Neutrophil (primary cell): ENCODE data around the gene CC2D1B.

Experiments
- H3K27ac ChIP-seq: fragments of 200-600 bp; sonication (generic); 2 replicates; pipeline ENCODE4 v1.5.1; 2016; ENCODE audit warnings: mild to moderate bottlenecking, moderate library complexity
- H3K27me3 ChIP-seq: fragments of 200-600 bp; sonication (generic); 2 replicates; pipeline ENCODE4 v1.6.0; 2016; ENCODE audit warnings: mild to moderate bottlenecking
- H3K36me3 ChIP-seq: fragments of 200-600 bp; sonication (generic); 2 replicates; pipeline ENCODE4 v1.5.1; 2017
- H3K4me1 ChIP-seq, 2 experiments: fragments of 200-600 bp in 1 of 2; sonication (generic) in 1 of 2; 1 replicate in 1 of 2; 2 replicates in 1 of 2; pipeline versions ENCODE4 v1.5.1 to v1.6.1; 2013 to 2016; ENCODE audit warnings: low read depth in 1 of 2, low read length in 1 of 2, mild to moderate bottlenecking in 1 of 2, moderate library complexity in 1 of 2; ENCODE audit not compliant: control insufficient read depth in 1 of 2, insufficient read depth in 1 of 2
- H3K4me3 ChIP-seq, 2 experiments: fragments of 200-600 bp in 1 of 2; sonication (generic) in 1 of 2; 1 replicate in 1 of 2; 2 replicates in 1 of 2; pipeline ENCODE4 v1.5.1; 2013 to 2016; ENCODE audit warnings: low read depth in 1 of 2, low read length in 1 of 2, mild to moderate bottlenecking in 1 of 2, moderate library complexity in 1 of 2
- H3K9me3 ChIP-seq: fragments of 200-600 bp; sonication (generic); 2 replicates; pipeline ENCODE4 v1.5.1; 2016
- TF ChIP-seq, protein P1 (sequence below): fragments of 200-600 bp; sonication (generic); IDR thresholded peaks from 2 replicates; pipeline ENCODE4 v1.5.1; 2016; ENCODE audit warnings: antibody characterized with exemption

The CC2D1B gene

DNA sequence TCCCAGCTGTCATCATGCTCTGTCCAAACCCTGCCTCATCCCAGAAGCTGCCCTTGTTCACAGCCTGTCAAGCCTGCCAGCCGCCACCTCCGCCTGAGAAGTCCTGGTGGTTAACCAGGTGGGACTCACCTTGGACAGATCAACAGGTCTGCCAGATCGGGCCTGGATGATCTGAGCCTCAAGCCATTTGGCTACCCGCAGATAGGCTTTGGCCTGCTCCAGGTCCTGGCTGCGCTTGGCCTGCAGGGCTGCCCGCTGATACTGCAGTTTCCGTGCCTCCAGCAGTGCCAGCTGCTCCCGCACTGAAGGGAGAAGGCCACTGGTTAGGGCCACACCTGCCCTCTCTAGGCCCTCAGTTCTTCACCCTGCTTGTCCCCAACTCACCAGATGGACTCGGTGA is 8.6 kb downstream of the CC2D1B start:
- Histone ChIP-seq H3K27me3 (no peaks in the 10 kb centered on the region), H3K36me3 (peaks cover 100% of the 10 kb centered on the region), H3K4me1 (no peaks in the 10 kb centered on the region), H3K4me3 (no peak overlapping the region), H3K27ac (no peak overlapping the region), H3K9me3 (no peaks in the 10 kb centered on the region)
- TF ChIP-seq, protein P1, sequence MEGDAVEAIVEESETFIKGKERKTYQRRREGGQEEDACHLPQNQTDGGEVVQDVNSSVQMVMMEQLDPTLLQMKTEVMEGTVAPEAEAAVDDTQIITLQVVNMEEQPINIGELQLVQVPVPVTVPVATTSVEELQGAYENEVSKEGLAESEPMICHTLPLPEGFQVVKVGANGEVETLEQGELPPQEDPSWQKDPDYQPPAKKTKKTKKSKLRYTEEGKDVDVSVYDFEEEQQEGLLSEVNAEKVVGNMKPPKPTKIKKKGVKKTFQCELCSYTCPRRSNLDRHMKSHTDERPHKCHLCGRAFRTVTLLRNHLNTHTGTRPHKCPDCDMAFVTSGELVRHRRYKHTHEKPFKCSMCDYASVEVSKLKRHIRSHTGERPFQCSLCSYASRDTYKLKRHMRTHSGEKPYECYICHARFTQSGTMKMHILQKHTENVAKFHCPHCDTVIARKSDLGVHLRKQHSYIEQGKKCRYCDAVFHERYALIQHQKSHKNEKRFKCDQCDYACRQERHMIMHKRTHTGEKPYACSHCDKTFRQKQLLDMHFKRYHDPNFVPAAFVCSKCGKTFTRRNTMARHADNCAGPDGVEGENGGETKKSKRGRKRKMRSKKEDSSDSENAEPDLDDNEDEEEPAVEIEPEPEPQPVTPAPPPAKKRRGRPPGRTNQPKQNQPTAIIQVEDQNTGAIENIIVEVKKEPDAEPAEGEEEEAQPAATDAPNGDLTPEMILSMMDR, result no peak

DNA sequence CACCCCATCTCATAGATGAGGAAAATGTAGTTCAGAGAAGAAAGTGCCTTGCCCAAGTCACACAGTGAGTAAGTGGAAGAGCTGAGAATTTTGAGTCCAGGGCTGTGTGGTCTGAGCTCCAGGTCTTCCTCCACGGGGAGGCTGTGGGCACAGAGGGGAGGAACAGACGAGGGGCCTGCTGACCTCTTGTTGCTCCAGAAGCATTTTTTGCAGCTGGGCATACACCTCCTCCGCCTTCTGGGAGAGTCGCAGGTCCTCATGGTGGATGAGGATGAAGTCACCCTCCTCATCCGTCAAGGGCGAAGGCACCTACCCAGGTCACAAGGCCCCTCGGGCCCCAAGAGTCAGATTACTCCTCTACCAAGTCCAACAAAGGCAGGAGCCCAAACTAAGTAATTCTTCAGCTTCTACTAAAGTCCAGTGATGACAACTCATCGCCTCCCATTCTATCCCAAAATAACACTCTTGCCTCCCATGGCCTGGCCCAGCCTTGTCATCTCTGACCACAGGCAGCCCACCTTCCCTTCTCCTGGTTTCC is 9.1 kb downstream of the CC2D1B start:
- H3K36me3 ChIP-seq, result peaks cover 100% of the 10 kb centered on the region
- no peaks in the 10 kb centered on the region for H3K9me3 ChIP-seq
- TF ChIP-seq, protein P1, result no peak
- no peak overlapping the region for H3K27ac ChIP-seq
- no peaks in the 10 kb centered on the region for H3K4me1 ChIP-seq
- H3K4me3 ChIP-seq, result no peak overlapping the region
- no peaks in the 10 kb centered on the region for H3K27me3 ChIP-seq

DNA sequence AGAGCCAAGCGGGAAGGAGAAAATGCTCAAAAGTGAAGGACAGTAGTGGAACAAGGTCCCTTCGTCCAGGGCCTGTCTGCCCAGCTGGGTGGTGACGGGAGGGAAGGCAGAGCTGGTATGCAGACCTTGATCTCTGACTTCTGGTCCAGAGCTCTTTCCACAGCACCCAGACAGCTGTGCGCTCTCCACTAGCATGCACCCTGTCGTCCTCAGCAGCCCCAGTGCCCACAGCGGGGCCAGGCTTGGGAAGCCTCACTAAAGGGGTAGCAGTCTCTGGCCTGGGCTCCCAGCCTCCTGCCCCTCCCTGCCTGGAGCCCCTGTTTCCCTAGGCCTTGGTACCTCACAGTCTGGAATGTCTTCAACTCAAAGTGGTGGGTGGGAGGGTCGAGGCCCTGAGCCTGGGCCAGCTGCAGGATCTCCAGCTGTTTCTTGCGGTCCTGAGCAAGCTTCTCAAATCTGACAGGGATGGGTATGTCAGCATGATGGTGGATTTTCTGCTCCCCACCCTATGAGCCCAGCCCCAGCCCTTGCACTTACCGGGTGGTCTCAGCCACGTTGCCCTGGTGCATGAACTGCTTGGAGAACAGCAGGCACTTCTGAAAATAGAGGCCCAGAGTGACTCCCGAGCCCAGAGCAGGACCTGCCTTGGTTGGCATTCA is 10.0 kb downstream of the CC2D1B start:
- H3K4me1 ChIP-seq, result no peaks in the 10 kb centered on the region
- H3K9me3 ChIP-seq, result no peaks in the 10 kb centered on the region
- TF ChIP-seq, protein P1, result no peak
- H3K27ac ChIP-seq, result no peak overlapping the region
- H3K27me3 ChIP-seq, result no peaks in the 10 kb centered on the region
- H3K4me3 ChIP-seq, result no peak overlapping the region
- peaks cover 99% of the 10 kb centered on the region for H3K36me3 ChIP-seq

DNA sequence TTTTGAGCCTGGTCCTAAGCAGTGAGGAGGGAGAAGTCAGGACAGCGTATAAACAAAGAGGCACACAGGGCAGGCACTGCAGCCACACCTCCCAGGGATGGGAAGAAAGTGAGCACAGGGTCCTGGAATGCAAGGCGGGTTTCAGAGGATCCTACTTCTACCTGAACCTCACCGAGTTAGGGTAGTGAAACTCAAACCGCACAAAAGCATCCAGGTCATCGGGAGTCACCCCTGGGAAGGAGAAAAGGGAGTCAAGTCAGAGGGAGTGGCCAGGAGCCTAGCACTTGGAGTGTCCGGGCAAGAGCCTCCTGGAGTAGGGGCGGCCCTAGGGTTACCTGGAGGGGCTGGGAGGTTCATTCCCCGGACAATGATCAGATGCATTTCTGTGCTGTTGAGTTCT is 10.6 kb downstream of the CC2D1B start:
- Histone ChIP-seq H3K27me3 (no peaks in the 10 kb centered on the region), H3K4me1 (no peaks in the 10 kb centered on the region), H3K4me3 (no peak overlapping the region), H3K27ac (no peak overlapping the region), H3K9me3 (no peaks in the 10 kb centered on the region), H3K36me3 (peaks cover 99% of the 10 kb centered on the region)
- TF ChIP-seq, protein P1, result no peak

DNA sequence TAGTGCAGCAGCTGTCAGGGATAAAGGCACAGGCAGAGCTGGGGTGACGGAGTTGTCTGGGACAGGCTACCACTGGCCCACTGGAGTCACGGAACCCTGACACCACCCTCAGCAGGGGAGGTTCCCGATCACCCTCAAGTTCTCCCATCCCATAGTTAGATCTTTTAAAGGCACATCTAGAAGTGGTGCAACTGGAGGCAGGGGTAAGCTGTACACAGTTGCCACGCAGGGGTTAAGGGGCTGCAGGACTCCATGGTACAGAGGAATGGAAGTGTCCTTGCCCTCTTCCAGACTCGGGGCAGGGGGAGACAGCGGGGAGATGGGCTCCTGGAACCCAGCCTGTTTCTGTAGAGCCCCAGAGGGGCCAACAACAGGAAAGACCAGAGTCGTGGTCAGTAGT is 13.3 kb downstream of the CC2D1B start:
- TF ChIP-seq, protein P1, result no peak
- Histone ChIP-seq H3K4me3 (no peak overlapping the region), H3K36me3 (peaks cover 77% of the 10 kb centered on the region), H3K4me1 (no peaks in the 10 kb centered on the region), H3K27ac (no peak overlapping the region), H3K27me3 (no peaks in the 10 kb centered on the region), H3K9me3 (no peaks in the 10 kb centered on the region)
